Hindlimb muscle (tissue), 1 donor: ENCODE results near the gene CELF2. TPM values are rescaled to one million over a fixed set of nuclear protein-coding genes. Genes with fewer than 3 reads are reported as not detected.

Experiments
- DNase-seq: peaks from one replicate; pipeline ENCODE4 v3.0.0-alpha.2; 2013
- polyA plus RNA-seq: library from polyadenylated mRNA; unstranded; fragments of 120-200 nt; gene quantifications from one replicate; pipeline ENCODE4 v1.2.1, GENCODE V29; 2013; ENCODE audit not compliant: insufficient read length

CELF2 gene
- polyA plus RNA-seq, 1 donor: 90.1 TPM

DNA sequence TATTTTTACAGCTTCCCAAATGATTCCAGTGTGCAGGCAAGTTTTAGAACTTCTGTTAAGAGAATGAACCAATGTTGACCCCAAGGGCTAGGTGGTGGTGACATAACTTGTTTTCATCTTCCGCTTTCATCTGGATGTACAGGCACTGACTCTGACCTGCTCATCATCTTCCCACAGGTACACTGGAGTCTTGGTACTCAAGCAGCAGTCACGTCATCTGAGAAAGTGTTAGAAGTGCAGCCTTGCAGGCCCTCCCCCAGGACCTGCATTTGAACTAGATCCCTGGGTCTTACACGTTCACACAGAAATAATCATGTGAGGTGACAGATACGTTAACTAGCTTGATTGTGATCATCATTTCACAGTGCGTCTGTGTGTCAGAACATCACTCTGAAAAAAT lies 212.2 kb downstream of the CELF2 start:
- no peak for DNase-seq

DNA sequence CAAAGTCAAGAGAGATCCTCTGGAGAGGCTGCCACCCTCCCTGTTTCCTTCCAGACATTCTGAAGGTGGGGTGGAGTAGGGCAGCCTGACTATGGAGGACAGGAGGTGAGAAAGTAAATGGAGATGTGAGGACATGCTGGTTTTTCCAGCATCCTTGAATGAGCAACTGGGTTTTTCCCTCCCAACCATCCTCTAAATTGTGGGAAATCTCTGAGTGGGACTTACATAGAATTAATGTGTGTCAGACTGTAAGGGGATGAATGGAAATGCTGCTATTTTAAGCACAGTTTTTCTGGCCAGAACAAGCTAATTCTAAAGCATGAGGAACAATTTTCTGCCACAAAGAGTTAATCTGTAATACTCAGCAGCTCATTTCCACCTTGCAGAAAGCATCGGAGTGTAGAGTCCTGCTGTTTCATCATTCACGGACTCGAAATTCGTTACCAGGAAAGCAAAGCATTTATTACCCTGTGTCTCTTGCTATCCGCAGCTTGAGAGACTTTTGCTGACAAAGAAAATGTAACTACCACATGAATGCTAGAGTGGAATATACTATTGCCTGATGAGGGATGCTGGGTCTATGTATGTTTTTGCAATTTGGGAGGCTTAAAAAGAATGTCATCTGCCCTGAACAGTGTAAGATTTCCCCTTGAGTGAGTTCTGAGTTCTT lies 213.0 kb downstream of the CELF2 start:
- DNase-seq: no peak

DNA sequence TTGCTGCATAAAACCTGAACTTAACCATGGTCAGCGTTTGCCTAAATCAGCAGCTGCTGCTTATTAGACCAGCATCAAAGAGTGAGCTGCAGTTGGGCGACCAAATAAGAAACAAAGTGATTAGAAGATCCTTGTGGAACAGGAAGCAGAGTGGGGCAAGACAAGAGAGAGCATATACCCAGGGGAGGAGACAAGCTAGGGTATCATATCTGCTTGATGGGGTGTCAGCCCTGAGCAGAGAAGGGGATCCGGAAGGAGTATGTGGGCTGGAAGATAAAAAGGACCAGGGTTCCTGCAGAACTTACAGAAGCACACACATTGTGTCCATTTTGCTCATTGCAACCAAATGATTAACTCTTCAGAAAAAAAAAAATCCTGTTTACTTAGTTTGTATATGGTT lies 213.6 kb downstream of the CELF2 start:
- no peak for DNase-seq

DNA sequence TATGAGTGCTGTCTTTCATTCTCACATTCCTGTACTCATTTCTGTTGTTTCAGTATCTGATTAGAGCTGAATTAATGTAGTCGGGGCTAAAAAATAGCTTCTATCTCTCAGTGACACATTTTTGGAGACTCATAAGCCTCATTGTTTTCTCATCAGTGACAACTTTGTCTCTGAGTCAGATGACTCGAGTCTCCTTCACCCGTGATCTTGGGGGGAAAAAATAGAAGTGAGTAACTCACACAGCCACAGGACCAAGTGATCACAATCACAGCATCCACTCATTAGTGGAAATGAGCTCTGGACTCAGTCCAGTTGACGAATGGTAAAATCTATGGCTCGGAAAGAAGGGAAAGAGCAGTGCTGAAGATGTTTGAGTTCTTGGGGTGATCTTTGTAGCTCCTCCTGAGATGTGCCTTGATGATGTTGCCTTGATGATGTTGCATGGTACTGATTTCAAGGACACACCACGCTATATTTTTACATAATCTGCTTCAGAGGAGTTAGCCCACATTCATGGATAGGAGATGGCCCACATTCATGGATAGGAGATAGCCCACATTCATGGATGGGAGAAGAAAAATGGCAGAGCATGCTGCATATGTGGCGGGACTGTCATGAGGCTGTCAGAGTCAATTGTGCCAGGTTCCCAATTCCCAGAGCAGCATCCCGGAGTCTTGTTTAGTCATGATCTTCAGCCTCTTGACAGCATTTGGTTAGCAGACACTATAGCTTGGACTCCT lies 214.7 kb downstream of the CELF2 start:
- no peak for DNase-seq

DNA sequence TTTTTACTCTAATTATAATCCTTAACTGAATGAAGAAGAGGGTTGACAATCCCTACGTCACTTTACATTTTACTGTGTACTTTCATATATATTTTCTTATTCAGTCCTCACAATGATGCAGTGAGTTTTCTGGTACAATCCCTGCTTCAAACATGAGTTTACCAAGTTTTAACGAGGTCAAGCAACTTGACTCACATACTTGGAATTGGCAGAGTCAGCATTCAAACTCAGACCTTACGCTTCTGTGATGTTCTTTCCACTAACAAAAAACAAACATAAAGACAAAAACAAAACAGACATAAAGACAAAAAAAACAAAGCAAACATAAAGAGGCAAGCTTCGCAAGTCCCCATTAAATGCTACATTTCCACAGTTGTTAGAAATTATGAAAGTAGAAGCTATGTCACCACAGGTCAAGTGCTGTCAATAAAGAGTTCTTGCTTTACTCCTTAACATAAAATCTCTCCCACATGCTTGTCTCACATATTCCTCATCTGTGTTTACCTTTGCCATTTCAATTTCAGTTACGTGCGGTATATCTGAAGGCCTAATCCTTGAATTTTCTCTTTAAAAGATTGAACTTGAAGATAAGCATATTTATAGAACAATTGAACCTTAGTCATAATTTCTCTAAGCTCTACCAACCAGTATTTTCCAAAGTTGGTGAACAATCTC lies 217.3 kb downstream of the CELF2 start:
- no peak for DNase-seq

DNA sequence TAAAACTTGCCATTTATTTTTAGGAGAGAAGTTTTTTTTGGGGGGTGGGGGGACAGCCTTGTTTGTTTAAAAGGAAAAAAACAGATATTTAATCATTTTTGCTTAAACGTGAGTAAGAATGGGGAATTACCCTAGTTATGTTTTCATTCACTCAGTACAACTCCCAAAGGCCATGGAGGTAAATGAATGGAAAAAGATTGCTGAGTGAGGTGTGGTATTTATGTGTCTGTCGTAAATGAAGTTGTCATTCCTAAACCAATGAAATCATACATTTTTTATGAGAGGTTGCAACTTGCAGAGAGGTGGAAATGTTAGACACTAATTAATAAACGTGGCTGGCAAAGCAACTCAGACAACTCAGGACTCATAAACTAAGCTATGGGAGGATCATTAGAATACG lies 218.1 kb downstream of the CELF2 start:
- DNase-seq: no peak

DNA sequence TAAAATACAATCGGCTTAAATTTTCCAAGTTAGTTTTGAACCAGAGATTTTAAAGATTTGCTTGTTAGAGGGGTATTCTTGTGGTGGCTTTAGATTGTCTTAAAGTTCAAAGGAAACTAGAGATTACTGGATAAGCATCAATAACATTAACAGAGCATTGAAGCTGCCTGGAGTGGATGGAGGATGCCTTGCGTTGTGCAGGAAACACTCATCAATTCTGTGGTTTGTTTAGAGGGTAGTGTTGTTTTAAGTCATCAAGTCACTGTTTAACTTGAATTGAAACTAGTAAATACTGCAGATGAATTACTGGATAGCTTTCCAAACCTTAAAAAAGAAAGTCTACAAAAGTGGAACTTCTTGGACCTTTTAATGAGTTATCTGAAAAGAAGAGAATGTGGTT lies 218.6 kb downstream of the CELF2 start:
- DNase-seq: no peak

DNA sequence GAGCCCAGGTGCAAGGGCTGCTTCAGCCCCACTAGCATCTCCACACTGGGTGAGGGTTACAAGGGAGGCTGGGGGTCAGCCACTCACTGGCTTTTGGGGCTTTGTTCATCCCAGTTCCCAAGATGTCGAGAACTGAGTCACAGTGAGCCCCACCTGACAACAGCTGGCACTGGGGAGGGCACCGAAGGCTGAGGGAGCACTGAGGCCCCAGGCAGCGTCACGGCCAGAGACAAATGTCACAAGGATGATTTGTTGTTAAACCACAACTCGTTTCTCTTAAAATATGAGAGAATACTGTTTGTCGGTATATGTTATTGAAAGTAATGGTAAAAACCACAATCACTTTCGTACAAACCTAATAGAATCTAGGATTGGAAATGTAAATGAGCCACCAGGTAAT lies 219.9 kb downstream of the CELF2 start:
- no peak for DNase-seq

DNA sequence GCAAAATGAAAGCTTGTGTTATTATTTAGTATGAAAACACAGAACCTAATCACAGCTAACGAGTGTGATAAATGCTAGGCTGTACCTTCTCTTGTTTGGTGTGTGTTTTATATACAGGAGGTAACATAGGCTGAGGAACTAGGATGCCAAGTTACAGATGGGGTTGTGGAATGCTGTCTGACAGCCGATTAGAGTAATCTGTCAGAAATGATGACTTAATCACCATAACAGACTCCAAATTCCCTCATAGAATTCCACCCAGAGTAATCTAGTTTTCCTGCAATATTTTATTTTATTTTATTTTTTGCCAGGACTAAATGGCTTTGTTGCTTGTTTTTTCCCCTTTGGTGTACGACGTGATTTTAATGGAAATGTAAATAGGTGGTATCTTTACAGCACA lies 221.2 kb downstream of the CELF2 start:
- DNase-seq: no peak

DNA sequence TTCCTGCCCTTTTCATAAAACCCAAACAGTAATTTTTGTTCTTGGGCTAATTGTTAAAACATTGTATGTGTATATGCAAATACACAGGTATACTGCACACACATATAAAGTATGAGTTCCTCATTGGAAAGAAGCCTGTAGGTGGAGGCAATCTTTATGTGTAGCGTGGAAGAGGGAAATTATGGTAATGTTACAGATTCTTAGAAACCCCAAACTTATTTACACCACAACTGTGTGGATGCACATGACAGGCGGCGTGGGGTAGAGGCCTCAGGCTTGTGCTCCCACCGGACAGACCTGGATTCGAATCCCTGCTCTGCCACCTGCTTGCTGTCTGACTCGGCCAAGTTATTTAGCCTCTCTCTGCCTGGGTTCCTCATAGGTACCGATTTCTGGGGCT lies 223.0 kb downstream of the CELF2 start:
- DNase-seq: no peak

DNA sequence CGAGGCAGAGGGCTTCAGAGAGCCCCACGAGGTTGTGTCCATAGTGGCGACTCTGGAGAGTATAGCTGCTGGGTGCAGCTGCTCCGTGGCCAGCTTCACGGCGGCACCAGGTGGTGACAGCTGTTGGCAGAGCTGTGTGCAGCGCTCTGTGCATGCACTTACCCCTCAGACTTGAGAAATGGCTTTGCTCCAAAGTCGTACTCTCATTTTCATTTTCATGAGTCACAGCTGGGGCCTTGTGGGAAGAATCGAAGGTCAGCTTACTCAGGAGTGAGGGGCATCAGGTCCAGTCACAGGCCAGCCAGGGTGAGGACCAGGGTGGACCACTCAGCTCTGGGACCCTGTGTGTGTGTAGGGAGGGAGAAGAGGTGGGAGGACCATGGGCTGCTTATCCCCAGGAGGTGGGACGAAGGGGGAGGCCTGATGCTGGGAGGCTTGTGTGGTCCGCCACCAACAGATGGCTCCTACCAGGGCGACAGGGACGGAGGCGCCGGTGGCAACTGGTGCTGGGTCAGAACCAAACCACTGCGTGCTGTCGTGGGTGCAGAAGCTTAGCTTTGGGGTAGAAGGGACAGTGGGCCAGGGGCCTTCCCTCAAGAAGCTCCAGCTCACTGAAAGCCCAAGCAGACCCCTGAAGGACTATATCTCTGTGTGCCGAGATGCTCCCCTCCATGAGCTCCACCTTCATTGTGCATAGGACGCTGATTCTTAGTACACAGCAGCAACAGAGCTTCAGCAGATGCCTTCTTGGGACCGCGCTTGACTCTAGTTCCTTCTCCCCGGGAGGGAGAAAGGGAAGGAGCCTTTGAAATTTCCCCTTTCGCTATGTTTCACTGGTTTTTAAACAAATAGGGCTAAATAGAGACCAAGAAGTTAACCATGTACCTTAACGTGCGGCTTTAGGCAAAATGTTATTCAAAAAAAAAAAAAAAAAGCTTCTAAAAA lies 225.0 kb downstream of the CELF2 start:
- DNase-seq: peak; percentile 50

DNA sequence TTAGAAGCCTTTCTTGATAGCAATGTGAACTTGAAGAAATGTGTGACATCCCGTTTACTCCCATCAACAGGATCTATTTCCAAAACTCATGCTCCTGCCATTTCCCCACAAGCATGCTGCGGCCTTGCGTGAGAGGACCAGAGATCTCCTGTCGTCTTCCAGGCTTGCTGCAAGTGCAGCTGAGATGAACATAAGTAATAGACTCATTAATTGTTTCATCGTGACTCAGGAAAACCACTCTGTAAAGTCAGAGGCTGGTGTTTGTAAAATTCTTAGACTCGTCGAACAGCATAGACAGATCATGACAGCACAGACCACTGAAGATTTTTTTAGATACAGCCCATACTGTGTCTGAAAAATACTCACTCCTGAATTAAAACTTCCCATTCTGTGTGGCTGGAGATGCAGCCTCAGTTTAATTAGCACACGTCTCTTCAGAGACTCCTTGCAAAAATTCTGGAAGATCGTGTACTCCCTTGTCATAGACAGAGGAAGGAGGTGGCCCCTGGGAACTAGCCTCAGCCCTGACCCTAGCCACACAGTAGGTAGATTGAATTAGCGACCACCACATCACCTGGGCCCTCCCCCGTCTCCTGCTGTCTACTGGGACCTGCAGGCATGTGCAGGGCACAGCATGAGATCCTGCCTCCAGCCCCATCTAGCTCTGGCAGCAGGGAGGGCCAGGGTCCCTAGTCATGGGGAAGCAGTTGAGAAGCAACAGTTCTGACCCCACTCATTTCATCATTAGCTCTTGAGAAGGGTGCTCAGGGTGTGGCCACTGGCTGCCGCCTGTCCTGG lies 226.0 kb downstream of the CELF2 start:
- no peak for DNase-seq

DNA sequence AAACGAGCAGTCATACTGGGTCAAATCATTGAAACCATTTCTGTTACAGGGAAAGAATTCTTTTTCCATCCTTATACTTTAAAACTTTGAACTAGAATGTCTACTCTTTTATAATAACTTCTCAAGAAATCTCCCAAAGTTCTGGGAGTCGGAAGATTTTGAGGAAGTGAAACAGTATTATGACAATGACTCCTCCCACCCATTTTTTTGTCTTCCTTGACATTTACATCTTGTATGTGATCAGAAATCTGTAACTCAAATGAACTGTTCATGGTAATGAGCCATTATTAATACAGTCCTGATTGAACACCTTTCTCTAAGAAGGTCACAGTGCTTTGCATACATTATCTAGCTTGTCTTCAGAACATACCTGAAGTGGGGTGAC lies 227.4 kb downstream of the CELF2 start:
- no peak for DNase-seq

DNA sequence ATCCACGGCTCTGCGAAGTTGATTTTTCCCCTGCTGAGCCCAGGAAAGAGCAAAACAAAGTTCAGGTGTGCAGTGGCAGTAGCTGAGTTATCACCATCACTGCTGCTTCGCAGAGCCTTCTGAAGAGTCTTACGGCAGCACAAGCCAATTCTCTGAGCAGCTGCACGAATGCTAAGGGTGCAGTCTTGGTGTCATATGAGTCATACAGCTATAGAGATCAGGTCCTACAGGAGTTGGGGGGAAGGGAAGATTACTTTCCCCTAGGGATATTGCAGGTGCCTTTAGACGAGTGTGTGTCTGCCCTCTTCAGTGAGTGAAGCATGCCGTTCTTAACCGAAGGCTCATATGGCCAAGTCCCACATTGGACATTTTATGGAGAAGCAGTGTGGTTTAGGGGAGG lies 227.8 kb downstream of the CELF2 start:
- DNase-seq: no peak

DNA sequence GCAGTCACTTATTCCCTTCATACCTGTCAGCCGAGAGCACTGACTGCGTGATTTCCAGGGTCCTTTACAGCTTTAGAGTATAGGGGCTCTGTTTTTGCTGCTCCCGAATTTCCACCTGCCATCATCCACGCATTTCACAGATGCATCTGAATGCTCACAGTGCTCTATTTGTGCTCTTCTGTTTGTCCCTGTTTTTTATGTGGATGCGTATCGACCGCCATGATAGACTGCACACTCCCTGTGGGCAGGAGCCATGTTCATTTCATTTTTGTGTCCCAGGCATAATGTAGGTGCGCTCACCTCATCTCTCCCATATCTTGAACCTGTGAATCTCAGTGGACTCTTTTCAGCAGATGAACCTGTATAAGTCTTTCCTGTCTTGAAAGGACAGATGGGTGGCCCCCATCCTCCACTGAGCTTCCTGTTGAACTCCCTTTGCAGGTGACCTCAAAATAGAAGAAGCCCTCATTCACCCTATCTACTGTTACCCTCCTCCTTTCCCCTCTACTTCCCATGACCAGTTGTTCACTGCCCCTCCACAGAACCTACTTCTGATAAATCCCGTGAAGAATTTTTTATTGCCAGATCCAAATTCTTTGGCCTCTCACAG lies 228.4 kb downstream of the CELF2 start:
- DNase-seq: no peak

DNA sequence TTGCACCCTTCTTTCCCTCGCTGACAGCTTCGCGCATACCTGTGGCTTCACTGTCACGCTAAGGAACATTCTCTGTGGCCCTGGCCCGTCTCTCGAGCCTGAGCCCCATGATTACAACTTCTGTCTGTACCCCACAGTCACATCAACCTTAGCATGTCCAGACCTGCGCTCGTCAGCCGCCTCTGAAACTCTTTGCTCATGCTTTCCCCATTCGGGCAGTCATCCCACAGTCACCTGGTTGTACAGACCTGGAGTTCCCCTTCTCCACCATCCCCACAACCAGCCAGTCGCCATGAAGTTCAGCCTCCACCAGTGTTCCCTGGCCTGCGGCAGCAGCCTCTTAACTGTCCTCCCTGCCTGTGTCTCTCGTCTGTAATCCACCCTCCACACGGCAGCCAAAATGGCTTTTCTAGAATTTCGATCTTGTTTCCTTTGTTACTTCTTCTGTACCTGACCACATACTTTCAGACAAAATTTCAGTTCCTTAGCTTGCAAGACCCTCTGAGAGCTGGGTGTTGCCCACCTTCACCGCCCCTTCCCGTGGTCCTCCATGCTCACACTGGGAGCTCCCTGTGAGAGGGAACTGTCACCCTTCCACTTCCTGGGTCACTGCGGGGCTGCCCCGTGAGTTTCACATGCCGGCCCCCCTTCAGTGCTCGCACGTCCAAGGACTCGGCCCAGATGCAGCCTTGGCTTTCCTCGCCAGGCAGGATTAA lies 229.2 kb downstream of the CELF2 start:
- no peak for DNase-seq

DNA sequence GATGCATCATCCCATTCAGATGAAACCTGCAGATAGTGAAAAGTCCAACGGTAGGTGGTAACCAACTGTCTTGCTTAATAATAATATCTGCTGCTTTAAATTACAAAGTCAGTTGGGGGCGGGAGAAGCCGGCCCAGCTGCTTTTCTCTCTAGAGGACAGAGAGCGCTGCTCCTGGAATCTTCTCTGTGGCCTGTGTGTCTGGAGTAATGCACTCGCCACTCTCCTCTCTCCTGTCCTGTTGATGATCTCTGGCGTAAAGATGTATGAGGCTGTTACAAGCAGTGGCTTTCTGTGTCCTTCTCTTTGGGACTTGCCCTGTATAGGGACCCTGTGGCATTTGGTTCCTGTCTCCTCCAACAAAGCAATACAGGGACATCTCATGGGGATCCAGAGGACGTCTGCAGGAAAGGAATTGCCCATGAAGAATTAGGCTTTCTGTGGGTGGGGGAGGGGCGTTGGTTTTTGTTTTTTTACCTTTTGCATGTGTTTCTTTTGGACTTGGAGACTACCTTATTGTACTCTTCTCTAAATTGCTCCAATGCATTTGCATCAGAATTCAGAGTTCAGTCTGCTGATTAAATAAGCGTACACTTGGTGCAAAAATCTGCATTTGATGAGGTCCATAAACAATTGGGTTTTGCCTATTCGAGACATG lies 231.6 kb downstream of the CELF2 start:
- no peak for DNase-seq

DNA sequence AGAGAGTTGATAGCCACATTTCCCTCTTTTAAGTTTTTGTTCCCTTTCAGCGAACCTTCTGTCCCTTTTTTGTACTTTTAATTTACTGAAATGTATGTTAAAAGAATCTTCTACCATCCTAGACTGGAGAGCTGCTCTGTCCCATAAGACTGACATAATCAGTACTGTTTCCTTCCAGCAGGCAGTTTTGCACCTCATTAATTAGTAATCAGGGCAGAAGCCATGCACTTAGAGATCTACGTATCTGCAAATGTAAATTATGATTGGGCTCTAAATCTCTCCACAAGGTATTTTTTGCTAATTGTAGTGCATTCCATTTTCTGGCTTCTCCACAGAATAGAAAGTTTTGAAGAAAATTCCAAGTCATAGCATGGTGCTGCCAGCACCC lies 232.1 kb downstream of the CELF2 start:
- DNase-seq: no peak

DNA sequence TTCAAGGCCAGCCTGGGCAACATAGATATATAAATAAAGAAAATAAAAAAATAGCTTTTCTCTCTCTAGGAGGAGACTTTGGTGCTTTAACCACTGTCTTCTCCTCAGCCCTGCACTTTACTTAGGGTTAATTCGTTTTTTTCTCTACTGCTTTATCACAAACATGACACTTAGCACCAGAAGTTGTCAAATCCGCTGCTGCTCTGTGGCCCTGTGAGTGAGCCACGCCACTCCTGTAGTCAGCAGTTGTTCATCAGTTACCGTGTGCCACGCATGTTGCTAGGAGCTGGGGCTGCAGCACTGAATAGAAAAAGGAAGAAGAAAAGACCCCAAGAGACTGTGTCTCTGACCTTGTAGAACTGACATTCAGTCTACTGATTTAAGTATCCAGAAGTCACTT lies 232.6 kb downstream of the CELF2 start:
- no peak for DNase-seq

DNA sequence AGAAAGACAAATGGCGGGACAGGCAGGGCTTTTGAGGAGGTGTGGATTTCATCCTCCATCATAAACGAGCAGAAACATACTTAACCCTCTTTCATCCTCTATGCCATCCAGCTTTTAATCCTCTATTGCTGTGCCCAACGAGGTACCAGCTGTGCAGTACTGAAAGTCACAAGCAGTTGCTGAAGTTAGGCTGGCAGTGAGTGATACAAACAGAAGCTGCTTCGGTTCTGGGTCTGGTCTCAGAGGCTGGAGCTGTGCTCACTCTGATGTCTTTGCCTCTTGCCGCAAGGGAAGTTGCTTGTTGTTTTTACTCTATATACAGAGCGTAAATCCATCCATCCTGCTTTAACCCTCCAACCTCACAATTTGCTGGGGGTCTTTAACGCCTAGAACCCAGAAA lies 235.2 kb downstream of the CELF2 start:
- no peak for DNase-seq
